ENCODE results near the gene PDXK. TPM values are rescaled to one million over a fixed set of nuclear protein-coding genes. Genes with fewer than 3 reads are reported as not detected.

Gene PDXK
- total and polyA plus RNA-seq, 9 of the 15 experiments (the other 6 are each of a cell fraction or from before 2014, with no cell fraction given) = 5.6 to 162 (median 76.5) TPM

- no peak for TF ChIP-seq OTX1 (CRISPR knock-in tag; IDR thresholded peaks at IDR 0.05)
- TF ChIP-seq ZNF644 (tag; IDR thresholded peaks at IDR 0.05; ENCODE audit: low read depth) = no peak
- TF ChIP-seq CREB5 (CRISPR knock-in tag; IDR thresholded peaks at IDR 0.05) = no peak
- no peak for TF ChIP-seq DNMT1 (IDR thresholded peaks at IDR 0.05)
- TF ChIP-seq SREBF2 (CRISPR knock-in tag; IDR thresholded peaks at IDR 0.05) = no peak
- no peak for TF ChIP-seq CBX3 (IDR thresholded peaks at IDR 0.05; ENCODE audit: borderline replicate concordance in 1 of 2, low read length in 2 of 2)
- TF ChIP-seq, protein P1, sequence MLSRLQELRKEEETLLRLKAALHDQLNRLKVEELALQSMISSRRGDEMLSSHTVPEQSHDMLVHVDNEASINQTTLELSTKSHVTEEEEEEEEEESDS (CRISPR knock-in tag; IDR thresholded peaks at IDR 0.05) = no peak
- TF ChIP-seq TEAD1 (CRISPR knock-in tag; IDR thresholded peaks at IDR 0.05) = peak; percentile 23 to 35; a peak in 1 of 4 replicates
- TF ChIP-seq ZNF384 (IDR thresholded peaks at IDR 0.05; ENCODE audit: low read depth, low read length) = no peak
- TF ChIP-seq ZNF124 (CRISPR knock-in tag; IDR thresholded peaks at IDR 0.05) = no peak
- no peak for TF ChIP-seq MCM5 (IDR thresholded peaks at IDR 0.05; ENCODE audit: low read depth)
- TF ChIP-seq HIVEP1 (CRISPR knock-in tag; IDR thresholded peaks at IDR 0.05) = no peak
- TF ChIP-seq, protein P2, sequence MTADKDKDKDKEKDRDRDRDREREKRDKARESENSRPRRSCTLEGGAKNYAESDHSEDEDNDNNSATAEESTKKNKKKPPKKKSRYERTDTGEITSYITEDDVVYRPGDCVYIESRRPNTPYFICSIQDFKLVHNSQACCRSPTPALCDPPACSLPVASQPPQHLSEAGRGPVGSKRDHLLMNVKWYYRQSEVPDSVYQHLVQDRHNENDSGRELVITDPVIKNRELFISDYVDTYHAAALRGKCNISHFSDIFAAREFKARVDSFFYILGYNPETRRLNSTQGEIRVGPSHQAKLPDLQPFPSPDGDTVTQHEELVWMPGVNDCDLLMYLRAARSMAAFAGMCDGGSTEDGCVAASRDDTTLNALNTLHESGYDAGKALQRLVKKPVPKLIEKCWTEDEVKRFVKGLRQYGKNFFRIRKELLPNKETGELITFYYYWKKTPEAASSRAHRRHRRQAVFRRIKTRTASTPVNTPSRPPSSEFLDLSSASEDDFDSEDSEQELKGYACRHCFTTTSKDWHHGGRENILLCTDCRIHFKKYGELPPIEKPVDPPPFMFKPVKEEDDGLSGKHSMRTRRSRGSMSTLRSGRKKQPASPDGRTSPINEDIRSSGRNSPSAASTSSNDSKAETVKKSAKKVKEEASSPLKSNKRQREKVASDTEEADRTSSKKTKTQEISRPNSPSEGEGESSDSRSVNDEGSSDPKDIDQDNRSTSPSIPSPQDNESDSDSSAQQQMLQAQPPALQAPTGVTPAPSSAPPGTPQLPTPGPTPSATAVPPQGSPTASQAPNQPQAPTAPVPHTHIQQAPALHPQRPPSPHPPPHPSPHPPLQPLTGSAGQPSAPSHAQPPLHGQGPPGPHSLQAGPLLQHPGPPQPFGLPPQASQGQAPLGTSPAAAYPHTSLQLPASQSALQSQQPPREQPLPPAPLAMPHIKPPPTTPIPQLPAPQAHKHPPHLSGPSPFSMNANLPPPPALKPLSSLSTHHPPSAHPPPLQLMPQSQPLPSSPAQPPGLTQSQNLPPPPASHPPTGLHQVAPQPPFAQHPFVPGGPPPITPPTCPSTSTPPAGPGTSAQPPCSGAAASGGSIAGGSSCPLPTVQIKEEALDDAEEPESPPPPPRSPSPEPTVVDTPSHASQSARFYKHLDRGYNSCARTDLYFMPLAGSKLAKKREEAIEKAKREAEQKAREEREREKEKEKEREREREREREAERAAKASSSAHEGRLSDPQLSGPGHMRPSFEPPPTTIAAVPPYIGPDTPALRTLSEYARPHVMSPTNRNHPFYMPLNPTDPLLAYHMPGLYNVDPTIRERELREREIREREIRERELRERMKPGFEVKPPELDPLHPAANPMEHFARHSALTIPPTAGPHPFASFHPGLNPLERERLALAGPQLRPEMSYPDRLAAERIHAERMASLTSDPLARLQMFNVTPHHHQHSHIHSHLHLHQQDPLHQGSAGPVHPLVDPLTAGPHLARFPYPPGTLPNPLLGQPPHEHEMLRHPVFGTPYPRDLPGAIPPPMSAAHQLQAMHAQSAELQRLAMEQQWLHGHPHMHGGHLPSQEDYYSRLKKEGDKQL (CRISPR knock-in tag; IDR thresholded peaks at IDR 0.05; ENCODE audit: borderline replicate concordance) = no peak
- TF ChIP-seq GABPB1 (CRISPR knock-in tag; IDR thresholded peaks at IDR 0.05) = 0 out of 2 replicates have a peak, but pooled peaks have one; percentile 61
- peak; percentile 77 for TF ChIP-seq ZFX (CRISPR knock-in tag; IDR thresholded peaks at IDR 0.05)
- no peak for TF ChIP-seq CHCHD3 (CRISPR knock-in tag; IDR thresholded peaks at IDR 0.05)
- TF ChIP-seq, protein P3, sequence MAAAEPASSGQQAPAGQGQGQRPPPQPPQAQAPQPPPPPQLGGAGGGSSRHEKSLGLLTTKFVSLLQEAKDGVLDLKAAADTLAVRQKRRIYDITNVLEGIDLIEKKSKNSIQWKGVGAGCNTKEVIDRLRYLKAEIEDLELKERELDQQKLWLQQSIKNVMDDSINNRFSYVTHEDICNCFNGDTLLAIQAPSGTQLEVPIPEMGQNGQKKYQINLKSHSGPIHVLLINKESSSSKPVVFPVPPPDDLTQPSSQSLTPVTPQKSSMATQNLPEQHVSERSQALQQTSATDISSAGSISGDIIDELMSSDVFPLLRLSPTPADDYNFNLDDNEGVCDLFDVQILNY (CRISPR knock-in tag; IDR thresholded peaks at IDR 0.05) = peak; percentile 47; the same call in 1 of the 2 replicates
- 0 out of 2 replicates have a peak, but pooled peaks have one; percentile 57 for TF ChIP-seq NR2C2 (CRISPR knock-in tag; IDR thresholded peaks at IDR 0.05)
- TF ChIP-seq NR2C2 (tag; IDR thresholded peaks at IDR 0.05) = no peak
- TF ChIP-seq MEF2D (tag; conservative IDR thresholded peaks at IDR 0.05; ENCODE audit: low read depth) = no peak
- peak; percentile 96 for TF ChIP-seq USF1 (CRISPR knock-in tag; IDR thresholded peaks at IDR 0.05)
Observed at GRCh38 chr21:43775795-43776430, 57.0 kb downstream of the PDXK start, which contains the start of gene CSTB (continued).

Measured in K562 (cell line).